Measurements from ENCODE around the gene RAB35.

Gene RAB35

GRCh38 chr12:120115692-120116440 is 687 bp downstream of the RAB35 start:
- H3K27ac ChIP-seq: peak overlapping the region; percentile 95
- TF ChIP-seq CTCF (conservative IDR thresholded peaks at IDR 0.05): no peak

- H3K27ac ChIP-seq: peak overlapping the region; percentile 95; the same call in 1 of the 2 replicates
- no peak for TF ChIP-seq CTCF (conservative IDR thresholded peaks at IDR 0.05)
Observed at GRCh38 chr12:120115066-120115465, 1.5 kb downstream of the RAB35 start.

- TF ChIP-seq CTCF (conservative IDR thresholded peaks at IDR 0.05): no peak
- H3K27ac ChIP-seq: no peak overlapping the region
Observed at GRCh38 chr12:120110550-120111501, 5.7 kb downstream of the RAB35 start.

- H3K27ac ChIP-seq: no peak overlapping the region
- no peak for TF ChIP-seq CTCF (conservative IDR thresholded peaks at IDR 0.05)
Observed at GRCh38 chr12:120109570-120110267, 6.8 kb downstream of the RAB35 start.

GRCh38 chr12:120106151-120106550 is 10.4 kb downstream of the RAB35 start:
- H3K27ac ChIP-seq: no peak overlapping the region
- TF ChIP-seq CTCF (conservative IDR thresholded peaks at IDR 0.05): no peak

GRCh38 chr12:120103371-120103770 is 13.2 kb downstream of the RAB35 start:
- TF ChIP-seq CTCF (conservative IDR thresholded peaks at IDR 0.05): no peak
- no peak overlapping the region for H3K27ac ChIP-seq

GRCh38 chr12:120103044-120103338 is 13.6 kb downstream of the RAB35 start:
- H3K27ac ChIP-seq: no peak overlapping the region
- TF ChIP-seq CTCF (conservative IDR thresholded peaks at IDR 0.05): no peak
